ENCODE measurements around the gene CXCL16.
"Not testable (repeated sequence)": the region's sequence is repeated elsewhere in the genome, so short reads cannot be mapped to it uniquely, and the experiment has no call there.

The CXCL16 gene

GRCh38 chr17:4703330-4703691, 36.4 kb downstream of the CXCL16 start:
- Mint-ChIP-seq H3K4me3 (peak overlapping the region; percentile 95), H3K27me3 (no peaks in the 10 kb centered on the region), H3K27ac (peak overlapping the region; percentile 94), H3K4me1 (ENCODE audit: low read depth) (peaks cover 67% of the 10 kb centered on the region), H3K36me3 (ENCODE audit: low read depth) (peaks cover 35% of the 10 kb centered on the region), H3K9me3 (no peaks in the 10 kb centered on the region)

GRCh38 chr17:4701116-4701515, 38.6 kb downstream of the CXCL16 start:
- no peaks in the 10 kb centered on the region for H3K9me3 Mint-ChIP-seq
- H3K4me3 Mint-ChIP-seq = peak overlapping the region; percentile 95
- H3K36me3 Mint-ChIP-seq (ENCODE audit: low read depth) = peaks cover 49% of the 10 kb centered on the region
- H3K4me1 Mint-ChIP-seq (ENCODE audit: low read depth) = peaks cover 76% of the 10 kb centered on the region
- H3K27ac Mint-ChIP-seq = peak overlapping the region; percentile 69
- no peaks in the 10 kb centered on the region for H3K27me3 Mint-ChIP-seq

- H3K4me3 Mint-ChIP-seq, H3K9me3 Mint-ChIP-seq, H3K27me3 Mint-ChIP-seq: not testable (repeated sequence)
- H3K27ac Mint-ChIP-seq = peak overlapping the region; percentile 11
- H3K4me1 Mint-ChIP-seq (ENCODE audit: low read depth) = peaks cover 66% of the 10 kb centered on the region
- peaks cover 50% of the 10 kb centered on the region for H3K36me3 Mint-ChIP-seq (ENCODE audit: low read depth)
These were observed 40.2 kb downstream of the CXCL16 start for GRCh38 chr17:4699401-4700056.

GRCh38 chr17:4696437-4696805, 43.3 kb downstream of the CXCL16 start:
- H3K36me3 Mint-ChIP-seq (ENCODE audit: low read depth) = peaks cover 46% of the 10 kb centered on the region
- no peaks in the 10 kb centered on the region for H3K9me3 Mint-ChIP-seq
- peak overlapping the region; percentile 20 for H3K4me3 Mint-ChIP-seq
- H3K27ac Mint-ChIP-seq = peak overlapping the region; percentile 62
- H3K27me3 Mint-ChIP-seq = no peaks in the 10 kb centered on the region
- H3K4me1 Mint-ChIP-seq (ENCODE audit: low read depth) = peaks cover 47% of the 10 kb centered on the region

- peaks cover 68% of the 10 kb centered on the region for H3K36me3 Mint-ChIP-seq (ENCODE audit: low read depth)
These were observed 46.3 kb downstream of the CXCL16 start for GRCh38 chr17:4693416-4693815.

GRCh38 chr17:4691686-4692085, 48.0 kb downstream of the CXCL16 start:
- Mint-ChIP-seq H3K36me3 (ENCODE audit: low read depth) (peaks cover 70% of the 10 kb centered on the region), H3K4me1 (ENCODE audit: low read depth) (peaks cover 34% of the 10 kb centered on the region), H3K27ac (no peak overlapping the region), H3K27me3 (no peaks in the 10 kb centered on the region), H3K9me3 (no peaks in the 10 kb centered on the region), H3K4me3 (no peak overlapping the region)

More at GRCh38 chr17:4693416-4693815, 46.3 kb downstream of the CXCL16 start:
- Mint-ChIP-seq H3K27ac (no peak overlapping the region), H3K9me3 (no peaks in the 10 kb centered on the region), H3K27me3 (no peaks in the 10 kb centered on the region), H3K4me3 (no peak overlapping the region), H3K4me1 (ENCODE audit: low read depth) (peaks cover 43% of the 10 kb centered on the region)

GRCh38 chr17:4690745-4691144, 49.0 kb downstream of the CXCL16 start:
- H3K27me3 Mint-ChIP-seq = no peaks in the 10 kb centered on the region

GRCh38 chr17:4689872-4690271, 49.9 kb downstream of the CXCL16 start:
- not testable (repeated sequence) for H3K27ac Mint-ChIP-seq
- peaks cover 23% of the 10 kb centered on the region for H3K4me1 Mint-ChIP-seq (ENCODE audit: low read depth)

More at GRCh38 chr17:4690745-4691144, 49.0 kb downstream of the CXCL16 start:
- no peak overlapping the region for H3K4me3 Mint-ChIP-seq
- no peak overlapping the region for H3K27ac Mint-ChIP-seq
- H3K4me1 Mint-ChIP-seq (ENCODE audit: low read depth) = peaks cover 24% of the 10 kb centered on the region
- H3K9me3 Mint-ChIP-seq = no peaks in the 10 kb centered on the region
- peaks cover 68% of the 10 kb centered on the region for H3K36me3 Mint-ChIP-seq (ENCODE audit: low read depth)

GRCh38 chr17:4683739-4684138, 56.0 kb downstream of the CXCL16 start:
- not testable (repeated sequence) for H3K9me3 Mint-ChIP-seq, H3K27me3 Mint-ChIP-seq, H3K27ac Mint-ChIP-seq, H3K4me3 Mint-ChIP-seq
- peaks cover 82% of the 10 kb centered on the region for H3K36me3 Mint-ChIP-seq (ENCODE audit: low read depth)
- peaks cover 19% of the 10 kb centered on the region for H3K4me1 Mint-ChIP-seq (ENCODE audit: low read depth)

More at GRCh38 chr17:4689872-4690271, 49.9 kb downstream of the CXCL16 start:
- H3K36me3 Mint-ChIP-seq (ENCODE audit: low read depth) = peaks cover 70% of the 10 kb centered on the region
- H3K27me3 Mint-ChIP-seq, H3K9me3 Mint-ChIP-seq, H3K4me3 Mint-ChIP-seq: not testable (repeated sequence)
